Esophagus muscularis mucosa (tissue), 4 donors: Measurements from ENCODE around the gene RPS6KB1.

Experiments used
- EP300 ChIP-seq: sonication (generic); formaldehyde crosslinking; IDR thresholded peaks from one replicate; pipeline ENCODE4 v1.6.1; 2017; ENCODE audit warnings: antibody characterized with exemption
- POLR2A ChIP-seq: fragments of 450-650 bp; IDR thresholded peaks from one replicate; pipeline ENCODE4 v1.6.1; 2017; ENCODE audit warnings: antibody characterized with exemption, moderate library complexity, mild to moderate bottlenecking, low read depth
- POLR2AphosphoS5 ChIP-seq, 2 donors: sonication (generic); formaldehyde crosslinking; IDR thresholded peaks; one replicate each; pipeline ENCODE4 v1.6.1; 2017; ENCODE audit warnings: antibody characterized with exemption in 2 of 2
- TF ChIP-seq, protein P1 (sequence below), 3 experiments: fragments of 200-600 bp in 2 of 3; fragments of 450-650 bp in 1 of 3; sonication (generic) in 2 of 3; IDR thresholded peaks; one replicate each; pipeline ENCODE4 v1.5.1; 2017 to 2019; ENCODE audit warnings: antibody characterized with exemption in 3 of 3, mild to moderate bottlenecking in 2 of 3, moderate library complexity in 1 of 3

DNA sequence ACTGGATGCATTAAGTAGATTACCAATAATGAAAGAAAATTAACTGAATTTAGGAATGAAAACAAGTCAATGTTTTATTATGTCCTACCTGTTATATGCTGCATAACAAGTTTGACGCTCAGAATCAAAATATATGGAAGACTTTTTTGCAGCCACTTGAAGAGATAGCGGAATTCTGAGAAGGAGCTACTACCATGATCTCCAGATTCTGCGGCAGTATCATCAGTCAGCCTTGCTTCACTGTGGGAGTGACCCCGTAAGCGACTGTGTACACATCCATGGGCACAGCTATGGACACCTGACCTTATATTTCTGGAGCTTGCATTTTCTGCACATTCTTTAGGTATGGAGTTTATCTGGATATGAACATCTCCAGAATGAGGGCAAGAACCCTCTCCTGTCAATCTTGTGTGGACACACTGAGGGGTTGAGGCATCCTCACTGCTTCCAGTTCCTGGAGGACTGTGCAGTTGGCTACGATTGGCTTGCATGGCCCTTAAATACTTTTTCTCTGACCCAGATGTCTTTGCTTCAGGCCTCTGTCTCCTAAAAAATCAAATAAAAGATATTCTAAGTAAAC lies 69.9 kb downstream of the RPS6KB1 start:
- TF ChIP-seq, protein P1, sequence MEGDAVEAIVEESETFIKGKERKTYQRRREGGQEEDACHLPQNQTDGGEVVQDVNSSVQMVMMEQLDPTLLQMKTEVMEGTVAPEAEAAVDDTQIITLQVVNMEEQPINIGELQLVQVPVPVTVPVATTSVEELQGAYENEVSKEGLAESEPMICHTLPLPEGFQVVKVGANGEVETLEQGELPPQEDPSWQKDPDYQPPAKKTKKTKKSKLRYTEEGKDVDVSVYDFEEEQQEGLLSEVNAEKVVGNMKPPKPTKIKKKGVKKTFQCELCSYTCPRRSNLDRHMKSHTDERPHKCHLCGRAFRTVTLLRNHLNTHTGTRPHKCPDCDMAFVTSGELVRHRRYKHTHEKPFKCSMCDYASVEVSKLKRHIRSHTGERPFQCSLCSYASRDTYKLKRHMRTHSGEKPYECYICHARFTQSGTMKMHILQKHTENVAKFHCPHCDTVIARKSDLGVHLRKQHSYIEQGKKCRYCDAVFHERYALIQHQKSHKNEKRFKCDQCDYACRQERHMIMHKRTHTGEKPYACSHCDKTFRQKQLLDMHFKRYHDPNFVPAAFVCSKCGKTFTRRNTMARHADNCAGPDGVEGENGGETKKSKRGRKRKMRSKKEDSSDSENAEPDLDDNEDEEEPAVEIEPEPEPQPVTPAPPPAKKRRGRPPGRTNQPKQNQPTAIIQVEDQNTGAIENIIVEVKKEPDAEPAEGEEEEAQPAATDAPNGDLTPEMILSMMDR (IDR thresholded peaks at IDR 0.05): no peak
- no peak for TF ChIP-seq POLR2AphosphoS5 (IDR thresholded peaks at IDR 0.05)
- no peak for TF ChIP-seq POLR2A
- TF ChIP-seq EP300: no peak
